ENCODE measurements around the gene AP4E1.
A peak's percentile ranks its signal among the peaks of the same experiment; 100 is the strongest.
"Not testable (repeated sequence)": the region's sequence is repeated elsewhere in the genome, so short reads cannot be mapped to it uniquely, and the experiment has no call there.

AP4E1 gene

DNA sequence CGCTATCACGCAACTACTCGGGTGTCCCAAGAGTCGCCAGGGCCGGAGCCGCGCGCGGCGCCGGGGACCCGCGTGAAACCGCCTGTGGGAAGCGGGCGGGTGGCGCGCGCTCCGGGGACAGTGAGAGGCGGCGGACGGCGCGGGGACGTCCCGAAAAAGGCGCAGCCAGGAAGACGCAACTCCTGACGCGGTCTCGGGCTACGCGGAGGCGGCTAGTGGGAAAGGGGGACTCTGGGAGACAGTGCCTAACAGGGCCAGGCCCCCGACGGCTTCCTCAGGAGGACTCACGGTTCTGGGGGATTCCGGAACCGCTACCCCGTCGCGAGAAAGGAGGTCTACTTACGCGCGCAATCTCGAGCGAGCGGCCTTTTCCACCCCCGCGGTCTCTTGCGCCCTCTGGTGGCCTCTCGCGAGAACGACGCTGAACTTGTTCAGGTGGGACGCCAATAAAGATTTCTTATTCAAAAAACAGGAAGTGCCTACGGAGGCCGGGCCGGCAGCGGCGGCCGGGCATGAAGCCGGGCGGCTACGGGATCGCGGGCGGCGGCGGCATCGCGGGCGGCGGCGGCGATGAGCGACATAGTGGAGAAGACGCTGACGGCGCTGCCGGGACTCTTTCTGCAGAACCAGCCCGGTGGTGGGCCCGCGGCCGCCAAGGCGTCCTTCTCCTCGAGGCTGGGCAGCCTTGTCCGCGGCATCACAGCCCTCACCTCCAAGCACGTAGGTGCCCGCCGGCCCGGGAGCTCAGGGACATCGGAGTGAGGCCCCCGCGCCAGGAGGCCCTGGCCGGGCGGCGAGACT is at the start of gene AP4E1:
Gene AP4E1, plus strand, starts transcription at position 475 of the 801 bp plus-strand sequence. Its CDS starts 96 bp downstream, at position 571.
- Mint-ChIP-seq H3K27me3 (ENCODE audit: low read depth) (no peaks in the 10 kb centered on the region), H3K4me3 (peak within 1 kb of the TSS; percentile 97), H3K27ac (peak within 1 kb of the TSS; percentile 98), H3K4me1 (ENCODE audit: low read depth) (peaks cover 18% of the 10 kb centered on the region), H3K9me3 (no peaks in the 10 kb centered on the region), H3K36me3 (ENCODE audit: low read depth) (peaks cover 16% of the 10 kb centered on the region)
- peak; percentile 93 for DNase-seq (ENCODE audit: low spot score)

DNA sequence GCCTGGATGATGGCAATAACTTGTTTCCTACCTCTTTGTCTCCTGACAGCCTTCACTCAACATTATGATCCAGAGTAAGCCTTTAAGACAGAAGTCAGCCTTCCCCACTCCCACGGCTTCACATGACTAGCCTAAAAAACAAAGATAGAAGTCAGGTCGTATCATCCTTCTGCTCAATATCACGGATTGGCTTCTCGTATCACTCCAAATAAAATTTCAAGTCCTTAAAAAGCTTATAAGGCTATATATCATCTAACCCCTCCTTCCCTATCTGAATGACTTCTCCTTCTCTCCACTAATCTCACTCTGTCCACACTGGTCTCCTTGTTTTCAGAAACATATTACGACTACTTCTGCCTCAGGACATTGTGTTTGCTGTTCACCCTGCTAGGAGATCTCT is 47.7 kb upstream of the AP4E1 start:
- no peak for DNase-seq (ENCODE audit: low spot score)
- Mint-ChIP-seq H3K27me3 (ENCODE audit: low read depth) (peaks cover 25% of the 10 kb centered on the region), H3K36me3 (ENCODE audit: low read depth) (no peaks in the 10 kb centered on the region), H3K4me3 (no peak overlapping the region), H3K4me1 (ENCODE audit: low read depth) (no peaks in the 10 kb centered on the region), H3K9me3 (no peaks in the 10 kb centered on the region), H3K27ac (no peak overlapping the region)

DNA sequence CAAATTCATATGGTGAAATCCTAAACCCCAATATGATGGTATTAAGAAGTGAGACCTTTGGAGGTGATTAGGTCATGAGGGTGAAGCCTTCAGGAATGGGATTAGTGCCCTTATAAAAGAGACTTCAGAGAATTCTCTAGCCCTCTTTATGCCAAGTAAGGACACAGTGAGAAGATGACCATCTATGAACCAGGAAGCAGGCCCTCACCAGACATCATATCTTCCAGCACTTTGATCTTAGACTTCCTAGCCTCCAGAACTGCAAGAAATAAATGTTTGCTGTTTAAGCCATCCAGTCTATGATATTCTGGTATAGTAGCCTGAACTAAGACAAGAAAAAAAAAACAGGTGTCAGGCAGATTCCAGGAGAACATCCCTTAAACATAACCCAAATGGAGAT is 45.9 kb upstream of the AP4E1 start:
- H3K27me3 Mint-ChIP-seq (ENCODE audit: low read depth): peaks cover 17% of the 10 kb centered on the region
- no peak for DNase-seq (ENCODE audit: low spot score)
- no peak overlapping the region for H3K27ac Mint-ChIP-seq
- no peaks in the 10 kb centered on the region for H3K36me3 Mint-ChIP-seq (ENCODE audit: low read depth)
- H3K9me3 Mint-ChIP-seq: no peaks in the 10 kb centered on the region
- no peaks in the 10 kb centered on the region for H3K4me1 Mint-ChIP-seq (ENCODE audit: low read depth)
- no peak overlapping the region for H3K4me3 Mint-ChIP-seq

DNA sequence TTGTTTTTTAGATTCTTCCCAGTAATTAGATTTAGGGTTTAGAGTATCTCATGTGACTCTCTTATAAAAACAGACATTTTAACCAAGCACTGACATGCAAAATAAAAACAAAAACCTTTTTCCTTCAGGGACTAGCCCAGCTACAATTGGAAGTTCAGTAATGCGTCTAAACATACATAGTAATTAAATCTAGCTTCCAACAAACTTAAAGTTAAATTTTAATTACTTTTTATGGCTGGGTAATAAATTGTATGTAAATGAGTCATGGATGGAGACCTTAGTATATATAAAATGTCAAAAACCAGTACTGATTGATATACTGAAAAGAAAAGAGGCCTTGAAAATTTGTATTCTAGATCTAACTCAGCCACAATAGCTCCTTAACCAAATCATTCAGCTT is 43.6 kb upstream of the AP4E1 start:
- Mint-ChIP-seq H3K4me3 (no peak overlapping the region), H3K27ac (no peak overlapping the region), H3K27me3 (ENCODE audit: low read depth) (peaks cover 13% of the 10 kb centered on the region), H3K36me3 (ENCODE audit: low read depth) (no peaks in the 10 kb centered on the region), H3K4me1 (ENCODE audit: low read depth) (no peaks in the 10 kb centered on the region), H3K9me3 (no peaks in the 10 kb centered on the region)
- no peak for DNase-seq (ENCODE audit: low spot score)

DNA sequence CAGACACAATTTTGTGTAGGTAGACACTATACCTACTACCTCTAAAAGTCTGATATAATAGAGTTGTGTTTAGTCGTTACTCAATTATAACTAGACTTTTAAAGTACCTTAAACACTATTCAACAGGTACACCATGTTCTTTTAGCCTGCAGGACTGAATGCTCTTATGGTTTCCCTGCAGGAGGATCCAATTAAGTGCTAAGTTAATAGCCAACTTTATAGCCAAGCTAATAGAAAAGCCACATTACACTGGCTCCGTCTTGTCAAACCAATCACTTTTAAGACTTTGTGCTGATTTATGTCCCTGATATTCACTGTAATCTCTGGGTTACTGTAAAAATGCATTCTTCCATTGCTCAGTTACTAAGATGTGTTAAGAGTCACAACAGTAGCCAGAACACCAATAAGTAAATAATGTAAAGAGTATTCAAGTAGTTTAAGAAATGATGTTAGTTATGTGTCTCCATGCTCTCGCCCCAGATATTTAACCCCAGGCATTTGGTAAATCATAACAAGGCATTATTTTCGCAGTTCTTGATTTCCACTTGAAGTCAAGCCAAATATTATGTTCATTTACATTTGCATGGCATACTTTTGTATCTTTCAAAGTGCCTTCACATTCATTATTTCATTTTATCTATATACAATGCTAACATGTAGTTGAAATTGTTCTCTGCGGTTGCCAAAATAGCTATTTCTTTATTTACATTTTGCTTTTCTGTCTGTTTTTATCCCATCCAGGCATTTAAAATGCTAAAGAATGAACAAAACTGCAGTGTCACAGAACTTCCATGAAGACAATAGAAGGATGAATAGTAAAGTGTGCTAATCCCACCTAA is 42.7 kb upstream of the AP4E1 start:
- Mint-ChIP-seq H3K27me3 (ENCODE audit: low read depth) (peaks cover 15% of the 10 kb centered on the region), H3K4me1 (ENCODE audit: low read depth) (no peaks in the 10 kb centered on the region), H3K27ac (no peak overlapping the region), H3K9me3 (no peaks in the 10 kb centered on the region), H3K4me3 (no peak overlapping the region), H3K36me3 (ENCODE audit: low read depth) (no peaks in the 10 kb centered on the region)
- DNase-seq (ENCODE audit: low spot score): no peak

DNA sequence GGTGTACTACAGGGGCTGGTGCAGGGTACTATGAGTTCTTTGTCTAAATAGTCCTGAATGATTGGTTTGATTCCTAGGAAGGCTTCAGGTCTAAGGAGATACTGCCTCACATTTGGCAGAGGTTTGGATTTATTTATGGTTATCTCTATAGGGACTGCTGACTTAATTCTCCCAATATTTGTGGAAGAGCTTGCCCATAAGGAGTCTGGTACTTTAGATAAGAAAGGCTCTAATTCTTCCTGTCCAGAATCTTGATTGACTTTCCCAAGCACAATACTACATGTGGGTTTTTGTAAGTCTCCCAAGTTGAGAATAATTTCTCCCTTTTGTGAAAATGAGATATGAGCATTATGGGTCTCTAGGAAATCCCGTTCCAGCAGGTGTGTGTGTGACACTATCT is 36.7 kb upstream of the AP4E1 start:
- Mint-ChIP-seq H3K4me1 (ENCODE audit: low read depth) (peaks cover 6% of the 10 kb centered on the region), H3K9me3 (no peaks in the 10 kb centered on the region), H3K27ac (no peak overlapping the region), H3K36me3 (ENCODE audit: low read depth) (no peaks in the 10 kb centered on the region), H3K4me3 (no peak overlapping the region), H3K27me3 (ENCODE audit: low read depth) (peaks cover 26% of the 10 kb centered on the region)
- DNase-seq (ENCODE audit: low spot score): no peak

DNA sequence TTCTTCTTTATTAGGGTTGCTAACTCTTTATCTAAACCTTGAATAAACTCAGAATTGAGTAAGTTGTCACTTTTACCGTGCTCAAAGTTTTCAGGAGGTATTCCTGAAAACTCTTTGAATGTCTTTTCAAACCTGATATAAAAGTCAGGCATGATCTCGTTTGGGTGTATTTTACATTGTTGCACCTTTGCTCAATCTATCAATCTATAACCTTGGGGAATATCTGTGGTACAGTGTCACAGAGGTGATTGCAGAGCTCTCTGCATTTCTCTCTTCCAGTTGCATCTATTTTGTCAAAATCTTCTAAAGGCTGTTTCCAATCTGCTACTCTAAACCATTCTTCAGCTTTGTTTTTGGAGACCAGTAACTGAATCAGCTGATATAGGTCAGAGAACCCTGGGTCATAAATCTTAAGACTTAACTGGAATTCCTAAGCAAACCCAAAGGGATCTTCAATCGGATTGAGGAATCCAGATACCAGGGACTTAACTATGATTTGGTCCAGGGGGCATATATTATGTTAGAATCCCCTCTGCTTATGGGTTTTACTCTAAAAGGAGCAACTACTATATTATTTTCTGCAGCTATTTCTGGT is 35.6 kb upstream of the AP4E1 start:
- Mint-ChIP-seq H3K9me3 (no peaks in the 10 kb centered on the region), H3K27ac (no peak overlapping the region), H3K27me3 (ENCODE audit: low read depth) (peaks cover 26% of the 10 kb centered on the region), H3K4me3 (no peak overlapping the region), H3K4me1 (ENCODE audit: low read depth) (peaks cover 14% of the 10 kb centered on the region), H3K36me3 (ENCODE audit: low read depth) (no peaks in the 10 kb centered on the region)
- DNase-seq (ENCODE audit: low spot score): no peak

DNA sequence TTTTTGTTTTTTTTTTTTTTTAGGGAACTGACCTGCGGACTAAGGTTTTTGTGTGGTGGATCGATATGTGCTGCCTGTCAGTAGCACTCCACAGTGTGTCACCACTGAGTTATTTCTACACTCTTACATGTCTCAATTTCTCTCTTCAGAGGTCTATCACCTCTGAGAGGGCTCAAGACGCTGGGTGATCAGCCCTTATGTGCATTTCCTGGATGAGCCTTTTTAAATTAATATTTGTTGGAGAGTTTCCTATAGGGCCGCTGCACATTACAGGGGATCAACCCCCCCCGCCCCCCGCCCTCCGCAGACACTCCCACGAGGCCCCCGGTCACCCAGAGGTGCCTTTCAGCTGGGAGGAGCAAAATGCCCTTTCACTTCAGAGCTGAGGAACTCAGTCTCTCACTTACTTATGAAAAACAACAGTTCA is 34.5 kb upstream of the AP4E1 start:
- Mint-ChIP-seq H3K4me3 (no peak overlapping the region), H3K27ac (no peak overlapping the region), H3K36me3 (ENCODE audit: low read depth) (no peaks in the 10 kb centered on the region), H3K27me3 (ENCODE audit: low read depth) (peaks cover 26% of the 10 kb centered on the region), H3K9me3 (no peaks in the 10 kb centered on the region), H3K4me1 (ENCODE audit: low read depth) (peaks cover 24% of the 10 kb centered on the region)
- no peak for DNase-seq (ENCODE audit: low spot score)

DNA sequence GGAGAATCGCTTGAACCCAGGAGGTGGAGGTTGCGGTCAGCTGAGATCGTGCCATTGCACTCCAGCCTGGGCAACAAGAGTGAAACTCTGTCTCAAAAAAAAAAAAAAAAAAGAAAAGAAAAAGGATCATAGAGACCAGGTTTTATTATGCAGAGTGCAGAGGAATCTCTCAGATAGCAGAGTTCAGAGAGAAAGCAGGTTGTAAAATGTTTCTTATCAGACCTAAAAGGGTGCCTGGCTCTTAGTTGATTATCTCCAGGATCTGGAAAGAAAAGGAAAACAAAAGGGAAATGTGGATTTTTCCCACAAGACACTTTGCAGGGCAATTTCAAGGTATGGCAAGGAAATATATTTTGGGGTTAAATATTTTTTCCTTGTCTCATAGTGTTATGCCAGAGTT is 33.2 kb upstream of the AP4E1 start:
- H3K4me1 Mint-ChIP-seq (ENCODE audit: low read depth): peaks cover 32% of the 10 kb centered on the region
- H3K4me3 Mint-ChIP-seq; DNase-seq (ENCODE audit: low spot score); H3K36me3 Mint-ChIP-seq (ENCODE audit: low read depth); H3K9me3 Mint-ChIP-seq; H3K27ac Mint-ChIP-seq: not testable (repeated sequence)
- H3K27me3 Mint-ChIP-seq (ENCODE audit: low read depth): peaks cover 23% of the 10 kb centered on the region

DNA sequence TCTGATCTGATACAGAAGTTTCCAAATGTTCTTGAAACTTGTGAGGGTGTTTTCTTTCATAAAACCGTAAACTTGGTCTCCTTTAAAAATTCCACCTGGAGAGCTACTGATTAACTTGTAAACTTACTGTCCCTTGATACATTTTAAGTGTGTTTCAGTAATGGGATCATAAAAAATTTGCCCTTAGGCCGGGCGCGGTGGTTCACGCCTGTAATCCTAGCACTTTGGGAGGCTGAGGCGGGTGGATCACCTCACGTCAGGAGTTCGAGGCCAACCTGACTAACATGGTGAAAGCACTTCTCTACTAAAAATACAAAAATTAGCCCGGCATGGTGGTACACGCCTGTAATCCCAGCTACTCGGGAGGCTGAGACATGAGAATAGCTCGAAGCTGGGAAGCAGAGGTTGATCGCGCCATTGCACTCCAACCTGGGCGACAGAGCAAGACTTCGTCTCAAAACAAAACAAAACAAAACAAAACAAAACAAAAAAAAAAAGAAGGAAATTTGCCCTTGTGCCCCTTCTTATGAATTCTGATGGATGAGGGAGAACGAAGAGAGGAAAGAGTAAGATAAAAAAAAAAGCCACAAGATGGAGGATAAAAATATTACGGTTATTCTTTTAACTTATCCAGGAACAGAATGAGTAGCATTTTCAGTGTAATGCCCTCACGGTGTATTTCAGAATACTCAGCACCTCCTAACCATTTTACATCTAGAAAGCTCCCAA is 32.1 kb upstream of the AP4E1 start:
- Mint-ChIP-seq H3K27me3 (ENCODE audit: low read depth) (peaks cover 16% of the 10 kb centered on the region), H3K4me1 (ENCODE audit: low read depth) (peaks cover 43% of the 10 kb centered on the region), H3K9me3 (no peaks in the 10 kb centered on the region), H3K27ac (peak overlapping the region; percentile 67), H3K4me3 (peak overlapping the region; percentile 73), H3K36me3 (ENCODE audit: low read depth) (no peaks in the 10 kb centered on the region)
- DNase-seq (ENCODE audit: low spot score): no peak

DNA sequence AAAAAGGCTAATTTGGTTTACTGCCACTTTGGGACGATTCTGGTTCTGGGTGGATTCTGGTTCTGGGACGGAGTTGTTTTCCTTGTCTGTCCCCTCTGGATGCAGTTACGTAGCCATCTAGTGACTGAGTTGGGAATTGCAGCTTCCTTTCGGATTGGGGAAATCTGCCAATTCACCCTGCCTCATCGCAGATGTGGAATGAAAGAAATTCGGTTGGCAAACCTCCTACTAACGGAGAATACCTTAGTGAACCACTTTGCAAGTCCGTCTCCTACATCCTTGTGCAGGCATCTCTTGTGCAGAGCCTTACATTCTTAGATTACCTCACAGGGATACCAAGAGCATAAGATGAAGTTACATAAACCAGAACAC is 31.5 kb upstream of the AP4E1 start:
- Mint-ChIP-seq H3K4me1 (ENCODE audit: low read depth) (peaks cover 48% of the 10 kb centered on the region), H3K4me3 (peak overlapping the region; percentile 73), H3K36me3 (ENCODE audit: low read depth) (no peaks in the 10 kb centered on the region), H3K27me3 (ENCODE audit: low read depth) (peaks cover 12% of the 10 kb centered on the region), H3K27ac (peak overlapping the region; percentile 67), H3K9me3 (no peaks in the 10 kb centered on the region)
- peak; percentile 55 for DNase-seq (ENCODE audit: low spot score)

DNA sequence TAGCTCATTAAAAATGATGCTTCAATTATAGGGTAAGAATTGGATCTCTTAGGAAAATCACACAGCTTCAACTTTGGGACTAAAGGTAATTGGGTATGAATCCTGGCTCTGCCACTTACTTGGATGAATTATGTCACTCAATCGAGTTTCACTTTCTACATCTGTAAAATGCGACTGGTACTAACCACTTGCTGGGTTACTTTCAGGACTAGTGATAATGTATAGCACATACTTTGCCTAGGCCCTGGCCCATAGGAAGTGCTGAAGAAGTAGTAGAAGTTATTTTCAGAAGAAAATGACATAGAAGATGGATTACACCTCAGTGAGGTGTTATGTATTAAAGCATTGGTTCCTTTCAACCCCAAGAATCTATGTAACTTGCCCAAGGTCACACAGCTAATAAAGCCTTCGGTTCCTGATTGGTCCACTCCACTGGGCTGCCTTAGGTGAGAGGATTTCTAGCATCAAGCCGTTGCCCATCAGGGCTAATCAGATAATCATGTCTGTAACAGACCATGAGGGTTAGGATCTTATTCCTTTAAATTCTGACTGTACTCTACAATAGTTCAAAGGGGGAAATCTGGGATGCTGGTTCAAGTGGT is 29.4 kb upstream of the AP4E1 start:
- H3K4me1 Mint-ChIP-seq (ENCODE audit: low read depth): peaks cover 59% of the 10 kb centered on the region
- no peaks in the 10 kb centered on the region for H3K36me3 Mint-ChIP-seq (ENCODE audit: low read depth)
- no peaks in the 10 kb centered on the region for H3K9me3 Mint-ChIP-seq
- peak overlapping the region; percentile 56 for H3K4me3 Mint-ChIP-seq
- H3K27ac Mint-ChIP-seq: peak overlapping the region; percentile 82
- peak; percentile 31 for DNase-seq (ENCODE audit: low spot score)
- no peaks in the 10 kb centered on the region for H3K27me3 Mint-ChIP-seq (ENCODE audit: low read depth)

DNA sequence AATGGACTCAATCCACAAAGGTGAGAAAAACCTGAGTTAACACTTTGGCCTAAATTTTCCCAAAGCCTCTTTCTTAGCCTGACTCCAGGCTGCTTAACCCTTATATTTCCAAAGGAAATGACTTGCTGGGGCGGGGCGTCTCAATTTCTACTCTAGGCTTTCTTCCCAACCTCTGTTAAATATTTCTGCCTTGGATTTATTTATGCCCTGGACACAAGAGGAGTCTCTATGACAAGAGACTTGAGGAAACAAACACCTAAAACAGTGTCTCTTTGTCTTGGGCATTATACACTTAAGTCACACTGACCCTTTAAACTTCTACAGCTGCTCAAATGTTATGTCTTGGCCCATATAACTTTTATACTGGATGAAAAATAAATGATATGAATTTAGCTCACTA is 28.3 kb upstream of the AP4E1 start:
- Mint-ChIP-seq H3K9me3 (no peaks in the 10 kb centered on the region), H3K27me3 (ENCODE audit: low read depth) (no peaks in the 10 kb centered on the region), H3K27ac (peak overlapping the region; percentile 96), H3K36me3 (ENCODE audit: low read depth) (no peaks in the 10 kb centered on the region), H3K4me3 (peak overlapping the region; percentile 76), H3K4me1 (ENCODE audit: low read depth) (peaks cover 68% of the 10 kb centered on the region)
- DNase-seq (ENCODE audit: low spot score): no peak

Data from T-helper 2 cell treated with Interferon-gamma antibody and Interleukin-4, amounts not matched to agents 5 μg/mL and 100 μg/mL, for 36 hours (primary cell).